ENCODE measurements around the gene CEP72.
"Not testable (repeated sequence)": the region's sequence is repeated elsewhere in the genome, so short reads cannot be mapped to it uniquely, and the experiment has no call there.

GRCh38 chr5:682216-682615, 70.1 kb downstream of the CEP72 start:
- TF ChIP-seq EZH2 (IDR thresholded peaks at IDR 0.05; ENCODE audit: low read length); CTCF (optimal IDR thresholded peaks at IDR 0.05 in 1 of 3, IDR thresholded peaks at IDR 0.05 in 1 of 3, conservative IDR thresholded peaks at IDR 0.05 in 1 of 3; ENCODE audit: extremely low read depth in 1 of 3, insufficient read depth in 2 of 3, low read length in 3 of 3): not testable (repeated sequence)

All from keratinocyte (primary cell).